IMR-90 (cell line): Measurements from ENCODE around the gene AZI2. TPM values are rescaled to one million over a fixed set of nuclear protein-coding genes. Genes with fewer than 3 reads are reported as not detected.

Source experiments
- ATAC-seq: fragments of 200-7000 bp; cut with Tn5 transposase; 2 replicates; pipeline ENCODE4 v1.9.1; 2020; ENCODE audit warnings: low read depth, mild to moderate bottlenecking, moderate library complexity
- BruUV-seq: library from RNA; stranded (reverse); fragments of 400-500 nt; replicated peaks from 2 replicates; lab custom pipeline; 2021; lab: Mats Ljungman, UMichigan
- CTCF ChIA-PET: fragments of 300-600 bp; formaldehyde crosslinking; extraction: SDS; loops from one replicate; lab custom pipeline; 2021; ENCODE audit warnings: antibody characterized with exemption; lab: Yijun Ruan, JAX
- POLR2A ChIA-PET: fragments of 300-600 bp; sonication (Branson Sonifier 250); formaldehyde crosslinking; loops from one replicate; lab custom pipeline; 2022; ENCODE audit warnings: antibody characterized with exemption; ENCODE audit not compliant: unreplicated experiment; lab: Charles Lee
- DNase-seq: peaks from one replicate; pipeline ENCODE4 v3.0.0; 2013
- H2AFZ ChIP-seq: replicated peaks from 2 replicates; pipeline ENCODE3; 2013; ENCODE audit warnings: low read length, mild to moderate bottlenecking; ENCODE audit not compliant: poor library complexity
- H2AK5ac ChIP-seq: 2 replicates; pipeline ENCODE4 v1.6.1; 2013; ENCODE audit warnings: low read depth, low read length, inconsistent platforms
- H2AK9ac ChIP-seq: replicated peaks from 2 replicates; pipeline ENCODE3; 2013; ENCODE audit warnings: mild to moderate bottlenecking, low read depth, low read length, moderate library complexity; ENCODE audit not compliant: poor library complexity
- H2BK120ac ChIP-seq: 2 replicates; pipeline ENCODE4 v1.6.1; 2013; ENCODE audit warnings: low read depth, low read length, inconsistent platforms
- H2BK15ac ChIP-seq: 3 replicates; pipeline ENCODE4 v1.6.1; 2013; ENCODE audit warnings: low read depth, low read length, inconsistent platforms
- H2BK20ac ChIP-seq: 2 replicates; pipeline ENCODE4 v1.6.1; 2013; ENCODE audit warnings: low read depth, mild to moderate bottlenecking, inconsistent platforms, low read length, moderate library complexity
- H2BK5ac ChIP-seq: 2 replicates; pipeline ENCODE4 v1.6.1; 2013; ENCODE audit warnings: mild to moderate bottlenecking, low read depth, low read length, inconsistent platforms; ENCODE audit not compliant: poor library complexity, severe bottlenecking
- H3K14ac ChIP-seq: replicated peaks from 2 replicates; pipeline ENCODE4 v1.6.1; 2013; ENCODE audit warnings: low read depth, low read length, inconsistent platforms
- H3K18ac ChIP-seq: 2 replicates; pipeline ENCODE4 v1.6.1; 2013; ENCODE audit warnings: low read depth, low read length, control low read depth
- H3K23ac ChIP-seq: 2 replicates; pipeline ENCODE4 v1.6.1; 2013; ENCODE audit warnings: low read depth, low read length, inconsistent platforms
- H3K27ac ChIP-seq: 2 replicates; pipeline ENCODE4 v1.5.1; 2013; ENCODE audit warnings: mild to moderate bottlenecking, control low read depth, low read length; ENCODE audit not compliant: insufficient read depth
- H3K27me3 ChIP-seq: 2 replicates; pipeline ENCODE4 v1.6.1; 2013; ENCODE audit warnings: low read length; ENCODE audit not compliant: control insufficient read depth, insufficient read depth
- H3K36me3 ChIP-seq: 2 replicates; pipeline ENCODE4 v1.6.1; 2013; ENCODE audit warnings: low read length, mixed read lengths; ENCODE audit not compliant: control insufficient read depth, insufficient read depth
- H3K4ac ChIP-seq: 2 replicates; pipeline ENCODE4 v1.6.1; 2013; ENCODE audit warnings: low read depth, low read length, inconsistent platforms
- H3K4me1 ChIP-seq: 2 replicates; pipeline ENCODE4 v1.6.1; 2013; ENCODE audit warnings: low read length, mixed read lengths; ENCODE audit not compliant: control insufficient read depth, insufficient read depth
- H3K4me2 ChIP-seq: 2 replicates; pipeline ENCODE4 v1.6.1; 2013; ENCODE audit warnings: low read depth, mild to moderate bottlenecking, control low read depth, low read length, moderate library complexity
- H3K4me3 ChIP-seq: 2 replicates; pipeline ENCODE4 v1.5.1; 2013; ENCODE audit warnings: low read depth, mild to moderate bottlenecking, control low read depth, low read length, moderate library complexity; ENCODE audit not compliant: insufficient read depth
- H3K56ac ChIP-seq: 2 replicates; pipeline ENCODE4 v1.6.1; 2013; ENCODE audit warnings: low read length, inconsistent platforms; ENCODE audit not compliant: insufficient read depth; ENCODE audit errors: extremely low read depth
- H3K79me1 ChIP-seq, 2 experiments: 2 replicates each; pipeline ENCODE4 v1.6.1; 2013; ENCODE audit warnings: low read length in 2 of 2, inconsistent platforms in 1 of 2, low read depth in 1 of 2
- H3K9ac ChIP-seq: 2 replicates; pipeline ENCODE4 v1.6.1; 2013; ENCODE audit warnings: low read depth, low read length, control low read depth
- H3K9me1 ChIP-seq: 2 replicates; pipeline ENCODE4 v1.6.1; 2013; ENCODE audit warnings: low read length, inconsistent platforms; ENCODE audit not compliant: insufficient read depth
- H3K9me3 ChIP-seq: 2 replicates; pipeline ENCODE4 v1.6.1; 2013; ENCODE audit warnings: low read length; ENCODE audit not compliant: control insufficient read depth, insufficient read depth
- H4K20me1 ChIP-seq: 2 replicates; pipeline ENCODE4 v1.6.1; 2013; ENCODE audit warnings: low read length, inconsistent platforms; ENCODE audit not compliant: insufficient read depth
- H4K5ac ChIP-seq: 2 replicates; pipeline ENCODE4 v1.6.1; 2013; ENCODE audit warnings: mild to moderate bottlenecking, low read depth, low read length, control low read depth
- H4K8ac ChIP-seq, 2 experiments: 2 replicates each; pipeline ENCODE4 v1.6.1; 2013; ENCODE audit warnings: low read depth in 2 of 2, low read length in 2 of 2, control low read depth in 1 of 2, inconsistent platforms in 1 of 2
- H4K91ac ChIP-seq: 2 replicates; pipeline ENCODE4 v1.6.1; 2013; ENCODE audit warnings: low read depth, low read length, inconsistent platforms; ENCODE audit not compliant: insufficient read depth
- CEBPB ChIP-seq: IDR thresholded peaks from 2 replicates; pipeline ENCODE4 v1.6.1; 2012; ENCODE audit warnings: low read depth, low read length, improper control_type of control experiment
- CHD1 ChIP-seq: IDR thresholded peaks from 2 replicates; pipeline ENCODE4 v1.6.1; 2012; ENCODE audit warnings: low read depth, low read length, improper control_type of control experiment
- FOS ChIP-seq: fragments of 150-350 bp; IDR thresholded peaks from 2 replicates; pipeline ENCODE4 v1.6.1; 2016; ENCODE audit warnings: low read depth, low read length
- MAFK ChIP-seq: IDR thresholded peaks from 2 replicates; pipeline ENCODE4 v1.6.1; 2012; ENCODE audit warnings: low read depth, low read length, improper control_type of control experiment
- MAZ ChIP-seq: IDR thresholded peaks from 2 replicates; pipeline ENCODE4 v1.6.1; 2012; ENCODE audit warnings: low read depth, mild to moderate bottlenecking, low read length, improper control_type of control experiment, moderate library complexity, borderline replicate concordance
- MXI1 ChIP-seq: IDR thresholded peaks from 2 replicates; pipeline ENCODE4 v1.6.1; 2012; ENCODE audit warnings: low read depth, mild to moderate bottlenecking, low read length, moderate library complexity, borderline replicate concordance
- NFE2L2 ChIP-seq: fragments of 150-350 bp; IDR thresholded peaks from 2 replicates; pipeline ENCODE4 v1.6.1; 2016; ENCODE audit warnings: low read depth, mild to moderate bottlenecking, low read length
- RCOR1 ChIP-seq: IDR thresholded peaks from 2 replicates; pipeline ENCODE4 v1.6.1; 2012; ENCODE audit warnings: mild to moderate bottlenecking, low read length, improper control_type of control experiment; ENCODE audit not compliant: insufficient replicate concordance
- SMC3 ChIP-seq: fragments of 150-350 bp; IDR thresholded peaks from 2 replicates; pipeline ENCODE4 v1.6.1; 2016; ENCODE audit warnings: low read depth, mild to moderate bottlenecking, antibody characterized with exemption, low read length, moderate library complexity
- USF2 ChIP-seq: fragments of 150-350 bp; IDR thresholded peaks from 2 replicates; pipeline ENCODE4 v1.6.1; 2017; ENCODE audit warnings: mild to moderate bottlenecking, antibody characterized with exemption, low read length, low read depth
- dilution Hi-C: fragments of 300-500 bp; cut with HindIII; formaldehyde crosslinking; loops from one replicate; pipeline ENCODE4 v1.14.3; 2018; ENCODE audit warnings: low sequenced_read_pairs; ENCODE audit not compliant: unreplicated experiment
- in situ Hi-C: fragments of 300-500 bp; cut with MboI; formaldehyde crosslinking; loops from 3 replicates; pipeline ENCODE4 v1.14.3; 2019; ENCODE audit warnings: low sequenced_read_pairs, inconsistent platforms, mixed read lengths
- intact Hi-C: fragments of 100-400 bp; cut with micrococcal nuclease; formaldehyde crosslinking; loops from 2 replicates; pipeline ENCODE4 v1.10.0; 2022
- polyA plus RNA-seq, 3 experiments: library from polyadenylated mRNA; depleted of rRNA; stranded (reverse); fragments of >200 nt; gene quantifications; 2 replicates each; pipeline ENCODE4 v1.2.3, GENCODE V29; 2012; ENCODE audit warnings: low replicate concordance in 1 of 3
- total RNA-seq: library from RNA; depleted of rRNA; stranded (reverse); fragments of >200 nt; gene quantifications from 2 replicates; pipeline ENCODE4 v1.2.3, GENCODE V29; 2012

Gene AZI2
- total and polyA plus RNA-seq, 2 of the 4 experiments (the other 2 are of a cell fraction), result 30.1 to 52.5 TPM

DNA sequence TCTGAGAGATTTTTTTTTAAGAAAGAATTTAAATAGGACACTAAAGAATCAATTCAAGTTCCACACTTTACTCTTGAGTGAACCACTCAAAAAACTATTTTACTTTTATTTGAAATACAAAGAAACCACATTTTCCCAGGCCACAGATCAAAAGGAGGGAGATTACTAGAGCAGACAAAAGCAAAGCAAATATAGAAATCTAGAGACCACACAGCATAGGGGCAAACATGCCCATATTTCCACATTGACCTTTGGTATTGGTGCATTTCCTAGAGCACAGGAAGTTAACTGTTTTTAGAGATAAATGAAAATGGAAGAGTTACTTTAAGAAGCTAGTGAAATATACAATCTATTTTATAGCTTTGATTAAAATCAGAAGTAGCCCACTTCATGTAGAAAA lies 27.6 kb downstream of the AZI2 start:
- Histone ChIP-seq H3K27me3 (no peaks in the 10 kb centered on the region), H3K9ac (no peak overlapping the region), H2BK5ac (no peak overlapping the region), H3K79me1 (peaks cover 0 to 4% of the 10 kb centered on the region in 2 experiments; a peak in 1 of 4 replicates), H3K9me1 (no peaks in the 10 kb centered on the region), H4K91ac (no peak overlapping the region), H4K8ac (no peak overlapping the region), H2BK20ac (no peak overlapping the region), H3K4ac (no peak overlapping the region), H3K18ac (no peak overlapping the region), H3K4me3 (no peak overlapping the region), H2BK15ac (no peak overlapping the region), H2AFZ (no peak overlapping the region), H3K14ac (no peak overlapping the region), H2BK120ac (no peak overlapping the region), H3K56ac (no peak overlapping the region), H3K4me1 (no peaks in the 10 kb centered on the region), H2AK9ac (no peak overlapping the region), H2AK5ac (no peak overlapping the region), H3K23ac (no peak overlapping the region), H4K5ac (no peak overlapping the region), H4K20me1 (no peaks in the 10 kb centered on the region), H3K9me3 (no peaks in the 10 kb centered on the region), H3K27ac (no peak overlapping the region), H3K4me2 (no peak overlapping the region), H3K36me3 (peaks cover 7% of the 10 kb centered on the region)
- POLR2A ChIA-PET, result no interaction called here
- CTCF ChIA-PET, result interaction anchor here (0.6 kb wide), 1 partner anchor 190 kb away, joined by 3 read pairs; no protein-coding TSS in a partner anchor
- dilution Hi-C loops, result no loop called here
- no TSS peak for BruUV-seq
- intact Hi-C loops, result no loop called here
- no peak for ATAC-seq
- no peak for TF ChIP-seq CHD1
- TF ChIP-seq FOS, result no peak
- TF ChIP-seq MAZ, result no peak
- no peak for TF ChIP-seq NFE2L2
- TF ChIP-seq MXI1, result no peak
- TF ChIP-seq RCOR1, result no peak
- TF ChIP-seq CEBPB, result no peak
- TF ChIP-seq USF2, result no peak
- no peak for TF ChIP-seq MAFK
- TF ChIP-seq SMC3, result no peak
- DNase-seq, result no peak
- in situ Hi-C loops, result loop anchor here (5.0 kb wide), 1 partner anchor 609 kb away; no protein-coding TSS in a partner anchor
